Measurements from ENCODE around the gene LARP1B. TPM values are rescaled to one million over a fixed set of nuclear protein-coding genes. Genes with fewer than 3 reads are reported as not detected.
A peak's percentile ranks its signal among the peaks of the same experiment; 100 is the strongest.
"Not testable (repeated sequence)": the region's sequence is repeated elsewhere in the genome, so short reads cannot be mapped to it uniquely, and the experiment has no call there.

LARP1B gene
- total RNA-seq, 2 experiments from 2014 or later: 8.4 to 8.9 TPM

DNA sequence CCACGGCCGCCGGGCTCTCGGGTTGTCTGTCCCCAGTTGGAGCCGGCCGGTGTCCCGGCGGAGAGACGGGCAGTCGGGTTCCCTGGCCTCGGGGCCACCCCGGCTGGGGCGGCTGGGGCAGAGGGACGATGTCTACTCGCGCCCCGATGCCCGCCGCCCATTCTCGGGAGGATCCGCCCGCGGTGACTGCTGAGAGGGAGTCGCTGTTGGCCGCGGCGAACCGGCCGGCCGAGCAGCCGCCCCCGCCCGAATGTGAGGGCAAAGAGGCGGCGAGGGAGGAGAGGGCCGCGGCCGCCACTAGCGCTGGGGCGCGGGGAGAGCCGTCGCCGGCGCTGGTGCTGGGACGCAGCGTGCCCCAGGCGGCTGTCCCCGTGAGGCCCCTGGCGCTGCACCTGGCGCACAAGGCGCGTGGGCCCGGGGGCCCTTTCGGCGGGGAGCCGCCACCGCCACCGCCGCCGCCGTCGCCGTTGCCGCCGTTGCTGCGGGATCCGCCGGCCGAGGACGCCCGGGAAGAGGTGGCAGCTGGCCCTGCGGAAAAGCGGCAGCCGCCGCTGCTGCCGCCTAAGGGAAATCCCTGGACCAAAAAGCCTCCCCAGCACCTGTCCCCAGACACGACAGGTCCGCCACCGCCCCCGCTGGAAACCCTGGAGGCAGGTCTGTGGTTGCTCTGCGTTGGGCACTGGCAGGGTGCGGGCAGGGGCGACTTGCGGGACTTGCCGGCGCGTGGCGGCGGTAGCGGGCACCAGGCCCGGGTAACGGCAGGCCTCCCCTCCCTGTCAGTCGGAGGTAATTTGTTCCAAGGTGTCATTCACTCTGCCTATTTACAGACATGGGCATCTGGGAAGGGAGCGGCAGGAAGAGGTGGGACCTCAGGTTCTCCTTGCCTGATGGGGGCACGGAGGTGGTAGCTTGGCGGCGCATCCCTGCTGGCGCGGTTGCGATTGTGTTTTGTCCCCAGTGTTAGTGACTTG is 739 bp downstream of the LARP1B start:
- POLR2A ChIA-PET: interaction anchor here (0.6 to 3.5 kb wide), 21 partner anchors 13 to 1034 kb away, joined by 3 to 129 read pairs (median 5); partner anchors contain the start of genes ABHD18, C4orf33, JADE1 and MFSD8
- Histone ChIP-seq H3K36me3 (ENCODE audit: insufficient read depth, low read length) (no peaks in the 10 kb centered on the region), H3K9me3 (ENCODE audit: control insufficient read depth in 1 of 2, insufficient read depth in 1 of 2, low read length in 2 of 2) (no peaks in the 10 kb centered on the region), H3K4me3 (ENCODE audit: low read length) (peak overlapping the region; percentile 64), H3K27me3 (ENCODE audit: control insufficient read depth in 1 of 2, insufficient read depth in 2 of 2, low read length in 2 of 2) (no peaks in the 10 kb centered on the region), H3K4me1 (ENCODE audit: insufficient read depth, low read length) (peaks cover 23% of the 10 kb centered on the region), H3K27ac (ENCODE audit: low read depth in 1 of 2, low read length in 2 of 2) (peak overlapping the region; percentile 41 to 44)
- Mint-ChIP-seq H3K4me1 (ENCODE audit: low read depth) (peaks cover 6% of the 10 kb centered on the region), H3K27ac (peak overlapping the region; percentile 87), H3K36me3 (ENCODE audit: low read depth) (no peaks in the 10 kb centered on the region), H3K9me3 (no peaks in the 10 kb centered on the region), H3K27me3 (no peaks in the 10 kb centered on the region), H3K4me3 (peak overlapping the region; percentile 90)
- CTCF ChIA-PET: interaction anchor here (1.8 kb wide), 1 partner anchor 96 kb away, joined by 6 read pairs; the partner anchor contains the start of genes ABHD18 and MFSD8
- ATAC-seq (ENCODE audit: poor library complexity) (peak; percentile 26), DNase-seq (peak; percentile 11 to 85 (median 46))
- intact Hi-C loops (cut with DNase I, micrococcal nuclease): loop anchor here (2.0 to 5.0 kb wide), 6 partner anchors 95 to 1031 kb away; partner anchors contain the start of genes ABHD18 (in 1 of the 2), MFSD8 (in 1 of the 2), PLK4 (in 1 of the 2) and SCLT1 (in 1 of the 2)
- TF ChIP-seq, protein P1, sequence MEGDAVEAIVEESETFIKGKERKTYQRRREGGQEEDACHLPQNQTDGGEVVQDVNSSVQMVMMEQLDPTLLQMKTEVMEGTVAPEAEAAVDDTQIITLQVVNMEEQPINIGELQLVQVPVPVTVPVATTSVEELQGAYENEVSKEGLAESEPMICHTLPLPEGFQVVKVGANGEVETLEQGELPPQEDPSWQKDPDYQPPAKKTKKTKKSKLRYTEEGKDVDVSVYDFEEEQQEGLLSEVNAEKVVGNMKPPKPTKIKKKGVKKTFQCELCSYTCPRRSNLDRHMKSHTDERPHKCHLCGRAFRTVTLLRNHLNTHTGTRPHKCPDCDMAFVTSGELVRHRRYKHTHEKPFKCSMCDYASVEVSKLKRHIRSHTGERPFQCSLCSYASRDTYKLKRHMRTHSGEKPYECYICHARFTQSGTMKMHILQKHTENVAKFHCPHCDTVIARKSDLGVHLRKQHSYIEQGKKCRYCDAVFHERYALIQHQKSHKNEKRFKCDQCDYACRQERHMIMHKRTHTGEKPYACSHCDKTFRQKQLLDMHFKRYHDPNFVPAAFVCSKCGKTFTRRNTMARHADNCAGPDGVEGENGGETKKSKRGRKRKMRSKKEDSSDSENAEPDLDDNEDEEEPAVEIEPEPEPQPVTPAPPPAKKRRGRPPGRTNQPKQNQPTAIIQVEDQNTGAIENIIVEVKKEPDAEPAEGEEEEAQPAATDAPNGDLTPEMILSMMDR (IDR thresholded peaks at IDR 0.05): no peak

DNA sequence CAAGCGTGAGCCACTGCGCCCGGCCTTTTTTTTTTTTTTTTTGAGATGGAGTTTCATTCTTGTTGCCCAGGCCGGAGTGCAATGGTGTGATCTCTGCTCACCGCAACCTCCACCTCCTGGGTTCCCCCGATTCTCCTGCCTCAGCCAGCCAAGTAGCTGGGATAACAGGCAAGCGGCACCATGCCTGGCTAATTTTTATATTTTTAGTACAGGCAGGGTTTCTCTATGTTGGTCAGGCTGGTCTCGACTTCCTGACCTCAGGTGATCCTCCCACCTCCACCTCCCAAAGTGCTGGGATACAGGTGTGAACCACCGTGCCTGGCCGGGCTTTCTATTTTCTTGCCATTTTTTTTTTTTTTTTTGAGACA is 5.3 kb downstream of the LARP1B start:
- H3K27ac Mint-ChIP-seq; CTCF ChIA-PET; POLR2A ChIA-PET; H3K36me3 ChIP-seq (ENCODE audit: insufficient read depth, low read length); H3K9me3 Mint-ChIP-seq; H3K27ac ChIP-seq (ENCODE audit: low read depth in 1 of 2, low read length in 2 of 2); H3K4me3 ChIP-seq (ENCODE audit: low read length); intact Hi-C loops (cut with DNase I, micrococcal nuclease); H3K27me3 Mint-ChIP-seq; H3K9me3 ChIP-seq (ENCODE audit: control insufficient read depth in 1 of 2, insufficient read depth in 1 of 2, low read length in 2 of 2); H3K36me3 Mint-ChIP-seq (ENCODE audit: low read depth); H3K27me3 ChIP-seq (ENCODE audit: control insufficient read depth in 1 of 2, insufficient read depth in 2 of 2, low read length in 2 of 2); ATAC-seq (ENCODE audit: poor library complexity); H3K4me3 Mint-ChIP-seq; H3K4me1 Mint-ChIP-seq (ENCODE audit: low read depth); DNase-seq: not testable (repeated sequence)
- peaks cover 13% of the 10 kb centered on the region for H3K4me1 ChIP-seq (ENCODE audit: insufficient read depth, low read length)

DNA sequence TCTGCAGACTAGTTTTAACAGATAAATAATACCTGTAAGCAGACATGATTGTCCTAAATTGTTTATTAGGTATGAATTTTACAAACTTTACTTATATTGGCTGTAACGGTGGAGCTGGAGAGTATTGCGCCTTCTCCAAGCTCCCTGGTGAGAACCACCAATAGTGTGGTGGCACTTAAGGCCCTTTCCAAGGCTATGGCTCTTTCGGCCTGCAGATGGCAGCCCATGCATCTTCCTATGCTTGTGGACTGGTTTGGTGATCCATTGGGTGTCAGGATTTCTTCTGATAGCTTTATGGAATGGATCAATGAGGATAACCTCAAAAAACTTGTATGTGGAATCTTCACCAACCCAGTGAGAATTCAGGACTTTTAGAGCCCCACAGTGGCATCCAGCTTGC is 7.8 kb downstream of the LARP1B start:
- ChIA-PET POLR2A (interaction anchor here (0.7 kb wide), 1 partner anchor 104 kb away, joined by 3 read pairs; the partner anchor contains the start of genes ABHD18 and MFSD8), CTCF (no interaction called here)
- no peak for DNase-seq
- no peaks in the 10 kb centered on the region for H3K36me3 Mint-ChIP-seq (ENCODE audit: low read depth)
- no peak overlapping the region for H3K27ac ChIP-seq (ENCODE audit: low read depth in 1 of 2, low read length in 2 of 2)
- H3K9me3 ChIP-seq (ENCODE audit: control insufficient read depth in 1 of 2, insufficient read depth in 1 of 2, low read length in 2 of 2): no peaks in the 10 kb centered on the region
- no peaks in the 10 kb centered on the region for H3K9me3 Mint-ChIP-seq
- no peaks in the 10 kb centered on the region for H3K36me3 ChIP-seq (ENCODE audit: insufficient read depth, low read length)
- ATAC-seq (ENCODE audit: poor library complexity): no peak
- no peaks in the 10 kb centered on the region for H3K4me1 Mint-ChIP-seq (ENCODE audit: low read depth)
- intact Hi-C loops (cut with DNase I, micrococcal nuclease): no loop called here
- no peaks in the 10 kb centered on the region for H3K4me1 ChIP-seq (ENCODE audit: insufficient read depth, low read length)
- no peak overlapping the region for H3K4me3 Mint-ChIP-seq
- H3K27me3 ChIP-seq (ENCODE audit: control insufficient read depth in 1 of 2, insufficient read depth in 2 of 2, low read length in 2 of 2): no peaks in the 10 kb centered on the region
- no peak overlapping the region for H3K4me3 ChIP-seq (ENCODE audit: low read length)
- H3K27ac Mint-ChIP-seq: no peak overlapping the region
- TF ChIP-seq, protein P1 (IDR thresholded peaks at IDR 0.05): no peak
- H3K27me3 Mint-ChIP-seq: no peaks in the 10 kb centered on the region

Measured in CD4-positive, alpha-beta T cell (primary cell).